Lung (tissue), 12 donors: ENCODE results near the gene B3GAT3. TPM values are rescaled to one million over a fixed set of nuclear protein-coding genes. Genes with fewer than 3 reads are reported as not detected.

Experiments
- ATAC-seq: fragments of 200-7000 bp; cut with Tn5 transposase; one replicate; pipeline ENCODE4 v1.9.1; 2020; ENCODE audit warnings: moderate number of reproducible peaks; ENCODE audit not compliant: insufficient read depth, low FRiP score
- DNase-seq, 3 donors: peaks; one replicate each; pipeline ENCODE4 v3.0.0-alpha.2; 2013 to 2017
- H3K27ac ChIP-seq, 2 donors: one replicate each; pipeline ENCODE4 v1.5.1; 2013; ENCODE audit warnings: mild to moderate bottlenecking in 2 of 2, moderate library complexity in 2 of 2, control low read depth in 1 of 2, inconsistent platforms in 1 of 2, low read depth in 1 of 2, low read length in 1 of 2
- H3K27me3 ChIP-seq, 3 donors: one replicate each; pipeline ENCODE4 v1.5.1; 2013; ENCODE audit warnings: low read length in 2 of 3; ENCODE audit not compliant: control insufficient read depth in 3 of 3, insufficient read depth in 3 of 3
- H3K36me3 ChIP-seq, 4 donors: one replicate each; pipeline ENCODE4 v1.5.1; 2013; ENCODE audit warnings: low read length in 4 of 4, mild to moderate bottlenecking in 1 of 4, moderate library complexity in 1 of 4; ENCODE audit not compliant: control insufficient read depth in 4 of 4, insufficient read depth in 4 of 4
- H3K4me1 ChIP-seq, 5 donors: one replicate each; pipeline ENCODE4 v1.5.1; 2013; ENCODE audit warnings: low read length in 5 of 5, mild to moderate bottlenecking in 2 of 5, moderate library complexity in 1 of 5; ENCODE audit not compliant: control insufficient read depth in 5 of 5, insufficient read depth in 5 of 5
- H3K4me3 ChIP-seq: one replicate; pipeline ENCODE4 v1.5.1; 2013; ENCODE audit warnings: mild to moderate bottlenecking, control low read depth, moderate library complexity
- H3K9ac ChIP-seq, 2 donors: one replicate each; pipeline ENCODE4 v1.5.1; 2013; ENCODE audit warnings: low read length in 2 of 2, control low read depth in 1 of 2; ENCODE audit not compliant: insufficient read depth in 1 of 2
- H3K9me3 ChIP-seq, 4 donors: one replicate each; pipeline ENCODE4 v1.5.1; 2013; ENCODE audit warnings: low read length in 3 of 4, mild to moderate bottlenecking in 1 of 4, moderate library complexity in 1 of 4; ENCODE audit not compliant: control insufficient read depth in 4 of 4, insufficient read depth in 3 of 4
- CTCF ChIP-seq: IDR thresholded peaks from 2 replicates; pipeline ENCODE4 v1.5.1; 2012; ENCODE audit warnings: mild to moderate bottlenecking; ENCODE audit errors: control extremely low read depth, extremely low read depth
- WGBS, 2 donors: extraction: QIAGEN DNeasy Blood & Tissue Kit; methylation state at CpG; one replicate each; pipeline ENCODE4 v1.1.7; 2013; 5-methylcytosine and 5-hydroxymethylcytosine counted together
- polyA plus RNA-seq, 2 donors: library from polyadenylated mRNA; stranded (reverse); fragments of 200-250 nt; gene quantifications; one replicate each; pipeline ENCODE4 v1.2.1, GENCODE V29; 2013
- total RNA-seq, 2 donors: library from RNA; depleted of rRNA in 1 of 2; stranded (reverse); fragments of >200 nt in 1 of 2; gene quantifications; one replicate each; pipeline ENCODE4 v1.2.1, GENCODE V29; 2014 to 2021
- donor health status: control.
- donor health status: control.
- donor health status: Bipolar disorder and iron deficiency.
- donor health status: healthy.
- donor health status: DM: yes; HTN: yes; CAD: no.

Gene B3GAT3
- total and polyA plus RNA-seq, 4 donors: 14.6 to 58.0 (median 49.5) TPM

GRCh38 chr11:62602141-62603071 is 19.4 kb downstream of the B3GAT3 start:
- peak overlapping the region; percentile 20 for H3K4me3 ChIP-seq
- H3K9ac ChIP-seq: no peak overlapping the region
- H3K4me1 ChIP-seq: peaks cover 8 to 36% (median 12%) of the 10 kb centered on the region in 5 donors
- DNase-seq (peak; percentile 60 to 87 (median 86)), ATAC-seq (peak; percentile 68)
- WGBS, 2 donors: 27 to 30% methylated on average over 84 to 96 of the region's 96 CpGs
- H3K36me3 ChIP-seq: peaks cover 8 to 35% (median 26%) of the 10 kb centered on the region in 4 donors
- peak overlapping the region; percentile 75 to 96 for H3K27ac ChIP-seq
- no peaks in the 10 kb centered on the region for H3K9me3 ChIP-seq
- no peak for TF ChIP-seq CTCF
- H3K27me3 ChIP-seq: no peaks in the 10 kb centered on the region

- TF ChIP-seq CTCF: no peak
- Histone ChIP-seq H3K9me3 (no peaks in the 10 kb centered on the region), H3K4me1 (peaks cover 8 to 36% (median 12%) of the 10 kb centered on the region in 5 donors), H3K27me3 (no peaks in the 10 kb centered on the region), H3K4me3 (peak within 1 kb of the TSS; percentile 88), H3K9ac (peak within 1 kb of the TSS; percentile 53 to 90), H3K36me3 (peaks cover 12 to 38% (median 31%) of the 10 kb centered on the region in 4 donors), H3K27ac (peak within 1 kb of the TSS; percentile 92 to 96)
- DNase-seq (peak; percentile 99), ATAC-seq (peak; percentile 92)
- WGBS, 2 donors: 0% methylated on average over 67 to 83 of the region's 83 CpGs
Measured at GRCh38 chr11:62601372-62602140, 20.2 kb downstream of the B3GAT3 start, which contains the start of gene MTA2. MTA2 (minus strand) TSS chr11:62601865; CDS start chr11:62601450, 415 bp downstream.

GRCh38 chr11:62601122-62601371 is 20.7 kb downstream of the B3GAT3 start:
- peak; percentile 6 for ATAC-seq
- peaks cover 8 to 36% (median 12%) of the 10 kb centered on the region in 5 donors for H3K4me1 ChIP-seq

More at GRCh38 chr11:62601122-62601371, 20.7 kb downstream of the B3GAT3 start:
- no peak for DNase-seq
- Histone ChIP-seq H3K9ac (peak overlapping the region; percentile 53 to 90), H3K27ac (peak overlapping the region; percentile 92 to 96), H3K27me3 (no peaks in the 10 kb centered on the region), H3K4me3 (peak overlapping the region; percentile 88), H3K36me3 (peaks cover 17 to 41% (median 36%) of the 10 kb centered on the region in 4 donors), H3K9me3 (no peaks in the 10 kb centered on the region)
- 0 to 1% methylated on average over 29 to 30 of the region's 30 CpGs for WGBS, 2 donors
- no peak for TF ChIP-seq CTCF
